GOT3 (cell line): ENCODE data around the gene SLC23A1.

ENCODE experiments used
- DNase-seq: peaks from one replicate; lab custom pipeline; 2025; ENCODE audit warnings: mixed read lengths; lab: John Stamatoyannopoulos, UW

Gene SLC23A1

DNA sequence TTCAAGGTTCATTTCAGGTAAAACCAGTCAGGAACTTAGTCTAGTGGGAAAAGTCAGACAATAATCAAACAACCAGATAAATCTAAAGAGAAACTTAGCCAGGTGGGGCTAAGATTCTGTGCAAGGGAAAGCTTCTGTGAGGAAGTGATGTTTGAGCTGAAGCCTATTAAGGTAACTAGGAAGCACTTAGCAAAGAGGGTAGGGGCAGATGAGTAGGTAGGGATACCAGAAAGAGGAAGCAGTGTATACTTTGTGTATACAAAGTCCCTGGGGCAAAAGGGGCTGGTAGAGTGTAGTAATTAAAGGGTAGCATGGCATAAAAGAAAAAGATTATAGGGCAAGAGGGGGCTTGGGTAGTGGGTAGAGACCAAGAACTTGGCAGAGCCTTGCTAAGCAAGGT is 24.4 kb upstream of the SLC23A1 start:
- DNase-seq, result no peak

DNA sequence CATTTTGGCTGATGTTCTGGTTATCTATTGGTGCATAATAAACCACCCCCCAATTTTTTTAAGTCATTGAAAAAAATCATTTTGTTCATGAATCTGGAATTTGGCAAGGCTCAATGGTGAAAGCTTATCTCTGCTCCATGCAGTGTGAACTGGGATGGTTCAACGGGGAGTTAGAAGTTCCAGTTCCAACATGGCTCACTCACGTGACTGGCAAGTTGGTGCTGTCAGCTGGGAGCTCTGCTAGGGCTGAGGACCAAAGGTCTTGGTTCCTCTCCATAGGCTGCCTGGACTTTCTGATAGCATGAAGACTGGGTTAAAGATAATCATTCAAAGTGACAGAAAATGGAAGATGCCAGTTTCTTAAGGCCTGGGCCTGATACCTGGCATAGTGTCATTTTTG is 23.9 kb upstream of the SLC23A1 start:
- DNase-seq, result no peak

DNA sequence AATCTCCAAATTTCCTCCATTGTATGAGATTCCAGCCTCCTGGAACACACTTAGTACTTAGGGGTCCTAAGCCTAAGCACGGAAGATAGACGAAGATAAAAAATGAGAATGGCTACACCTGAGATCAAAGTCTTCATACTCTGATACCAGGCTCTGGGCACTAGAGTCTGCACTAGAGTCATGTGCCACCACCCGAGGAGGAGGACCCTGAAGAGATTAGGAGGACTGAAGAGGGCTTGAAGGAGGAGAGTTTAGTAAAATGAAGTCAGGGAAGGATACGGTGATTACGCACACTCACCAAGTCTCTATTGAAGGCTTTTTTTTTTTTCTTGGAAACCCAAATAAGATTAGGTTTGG is 21.4 kb upstream of the SLC23A1 start:
- no peak for DNase-seq

DNA sequence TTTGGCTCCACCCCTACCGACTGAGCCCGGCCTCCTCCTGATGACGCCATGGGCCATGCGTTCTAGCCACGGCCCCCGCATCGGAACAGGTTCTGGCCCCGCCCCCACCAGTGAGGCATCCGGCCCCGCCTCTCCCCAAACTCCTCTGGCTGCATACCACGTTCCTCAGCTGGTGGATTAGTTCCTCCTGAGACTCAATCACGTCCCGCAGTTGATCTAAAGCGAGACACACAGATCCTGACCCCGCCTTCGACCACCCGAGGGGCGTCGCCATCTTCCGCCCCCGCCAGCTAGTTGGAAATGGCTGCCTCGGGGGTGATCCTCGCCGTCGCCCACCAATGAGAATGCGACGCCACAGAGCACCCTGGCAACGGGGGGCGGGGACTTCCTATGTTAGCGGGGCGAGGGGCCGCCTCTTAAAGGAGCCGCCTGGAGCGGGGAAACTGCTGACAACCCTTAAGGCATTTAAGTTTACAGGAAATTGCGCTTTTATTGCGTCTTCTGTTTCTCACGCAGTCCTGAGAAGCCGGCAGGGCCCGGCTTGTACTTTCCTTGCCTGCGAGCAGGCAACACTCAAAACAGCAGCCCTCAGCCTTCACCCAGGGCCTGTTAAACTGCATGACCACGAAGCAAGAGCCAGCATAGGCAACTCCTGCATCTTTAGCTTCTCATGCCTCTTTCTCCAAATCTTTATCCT is 20.8 kb upstream of the SLC23A1 start, which contains the start of gene SPATA24:
Gene SPATA24, minus strand, starts transcription at position 303 of the 697 bp plus-strand sequence. Its CDS starts 29 bp downstream, at position 274.
- DNase-seq, result peak; percentile 98

DNA sequence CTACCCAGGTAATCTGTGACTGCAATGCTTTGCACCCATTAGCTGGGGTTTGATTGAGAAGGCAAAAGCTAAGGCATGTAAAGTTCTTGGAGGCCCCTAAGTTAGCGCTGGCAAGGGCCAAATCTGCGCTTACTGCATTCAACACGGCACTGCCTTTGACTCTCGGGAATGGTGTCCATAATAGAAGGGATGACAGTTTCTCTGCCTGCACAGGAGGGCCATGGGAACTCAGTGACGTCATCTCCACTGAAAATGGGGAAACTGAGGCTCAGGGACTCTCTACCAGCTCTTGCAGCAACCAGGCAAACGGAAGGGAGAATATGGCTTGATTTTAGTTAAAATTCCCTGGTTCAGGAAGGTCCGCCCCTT is 20.3 kb upstream of the SLC23A1 start:
- DNase-seq, result no peak

DNA sequence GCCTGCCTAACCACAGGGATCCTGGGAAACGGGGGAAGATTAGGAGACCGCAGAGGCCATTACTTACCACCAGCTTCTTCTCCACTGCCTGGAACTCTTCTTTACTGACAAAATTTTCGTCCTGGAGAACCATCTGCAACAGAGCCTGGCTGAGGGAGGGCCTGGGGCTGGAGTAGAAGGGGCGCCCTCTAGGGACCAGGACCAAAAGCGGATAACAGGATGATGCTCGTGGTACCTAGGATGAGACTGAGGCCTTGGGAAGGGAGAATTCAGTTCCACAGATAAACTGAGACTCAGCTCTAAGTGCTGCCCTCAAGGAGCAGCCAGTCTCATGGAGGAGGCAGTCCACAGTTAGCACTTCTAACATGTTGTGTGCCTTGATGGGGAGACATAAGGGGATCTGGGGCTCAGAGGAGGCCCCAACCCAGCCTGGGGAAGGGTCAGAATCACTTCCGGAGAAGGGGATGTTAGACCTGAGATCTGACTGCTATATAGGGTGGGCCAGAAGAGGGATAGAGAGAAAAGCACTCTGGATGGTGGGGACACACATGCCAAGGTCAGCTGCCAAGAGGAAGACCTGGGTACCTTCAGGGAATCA is 19.6 kb upstream of the SLC23A1 start:
- DNase-seq, result no peak

DNA sequence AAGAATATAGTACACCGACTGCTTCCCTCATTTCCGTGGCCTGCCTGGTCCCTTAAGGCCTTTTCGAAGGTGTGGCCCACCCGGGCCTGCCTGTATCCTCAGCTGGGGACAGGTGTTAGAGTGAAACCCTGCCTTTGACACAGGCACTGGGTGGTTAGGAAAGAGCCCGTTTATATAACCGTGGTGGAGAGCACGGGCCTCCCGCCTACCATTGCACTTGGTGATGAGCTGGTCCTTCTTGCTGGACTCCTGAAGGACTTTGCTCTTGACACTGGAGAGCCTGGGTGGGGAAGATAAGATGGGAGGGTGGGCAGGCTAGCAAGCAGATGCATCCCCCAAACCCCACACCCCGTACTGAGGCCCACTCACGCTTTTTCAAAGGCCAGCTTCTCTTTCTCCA is 18.4 kb upstream of the SLC23A1 start:
- no peak for DNase-seq

DNA sequence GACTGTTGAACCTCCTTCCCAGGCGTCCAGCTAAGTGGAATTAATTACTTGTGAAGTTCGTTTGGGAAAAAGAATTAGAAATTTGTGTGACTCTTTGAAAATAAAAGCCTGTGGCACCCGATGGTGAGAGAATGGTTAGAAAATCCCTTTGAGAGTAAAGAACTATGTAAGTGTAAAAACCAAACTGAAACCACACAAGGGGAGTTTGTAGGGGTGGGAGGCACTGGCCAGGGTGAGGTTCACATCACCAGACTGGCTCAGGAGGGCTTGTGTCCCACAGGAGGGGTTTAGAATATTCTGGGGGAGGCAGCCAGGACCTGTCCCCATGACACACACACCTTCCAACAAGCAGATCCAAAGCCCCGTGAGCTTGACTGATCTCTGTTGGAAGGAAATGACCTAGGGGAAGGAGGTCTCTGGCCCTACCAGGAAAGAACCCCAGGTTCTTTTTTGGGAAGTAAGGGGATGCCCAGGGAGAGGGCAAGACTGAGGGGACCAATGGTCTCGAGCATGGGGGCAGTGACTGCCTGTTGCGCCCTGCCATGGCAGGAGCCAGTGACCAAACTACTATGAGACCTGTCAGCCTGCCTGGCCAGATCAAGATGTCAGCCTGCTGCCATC is 16.5 kb upstream of the SLC23A1 start:
- DNase-seq, result no peak

DNA sequence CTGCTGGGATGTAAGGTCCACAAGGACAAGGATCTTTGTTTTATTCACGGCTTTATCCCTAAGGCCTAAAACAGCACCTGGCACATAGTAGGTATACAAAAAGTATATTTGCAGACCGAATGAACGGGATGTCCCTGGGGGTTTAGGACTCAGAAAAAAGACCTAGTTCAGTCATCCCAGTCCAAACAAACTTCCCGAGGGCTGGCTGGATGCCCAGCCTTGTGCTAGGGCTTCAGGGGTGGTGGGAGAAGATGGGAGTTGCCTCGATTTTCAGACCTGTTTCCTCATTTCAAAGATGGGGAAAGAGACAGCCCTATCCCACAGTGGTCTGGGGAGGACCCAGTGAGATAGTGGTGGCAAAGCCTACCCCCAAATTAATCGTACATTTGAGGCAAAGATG is 14.8 kb upstream of the SLC23A1 start:
- DNase-seq, result no peak

DNA sequence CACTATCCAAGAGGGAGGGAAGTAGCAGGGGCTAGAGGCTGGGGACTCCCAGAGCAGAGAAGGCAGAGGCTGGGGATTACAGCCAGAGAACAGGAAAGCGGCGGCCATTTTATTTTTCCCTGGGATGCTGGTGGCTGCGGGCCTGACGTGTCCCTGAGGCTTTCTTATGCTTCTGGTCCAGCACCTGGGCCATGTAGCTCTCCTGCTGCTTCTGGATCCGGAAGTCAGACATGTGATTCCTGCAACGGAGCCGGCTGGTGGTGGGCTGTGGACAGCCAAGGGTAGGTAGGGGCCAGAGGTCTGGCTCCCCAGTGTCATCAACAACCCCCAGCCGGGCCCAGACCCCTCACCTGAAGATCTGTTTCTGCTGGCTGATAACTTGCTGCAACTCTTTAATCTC is 13.6 kb upstream of the SLC23A1 start:
- DNase-seq, result no peak

DNA sequence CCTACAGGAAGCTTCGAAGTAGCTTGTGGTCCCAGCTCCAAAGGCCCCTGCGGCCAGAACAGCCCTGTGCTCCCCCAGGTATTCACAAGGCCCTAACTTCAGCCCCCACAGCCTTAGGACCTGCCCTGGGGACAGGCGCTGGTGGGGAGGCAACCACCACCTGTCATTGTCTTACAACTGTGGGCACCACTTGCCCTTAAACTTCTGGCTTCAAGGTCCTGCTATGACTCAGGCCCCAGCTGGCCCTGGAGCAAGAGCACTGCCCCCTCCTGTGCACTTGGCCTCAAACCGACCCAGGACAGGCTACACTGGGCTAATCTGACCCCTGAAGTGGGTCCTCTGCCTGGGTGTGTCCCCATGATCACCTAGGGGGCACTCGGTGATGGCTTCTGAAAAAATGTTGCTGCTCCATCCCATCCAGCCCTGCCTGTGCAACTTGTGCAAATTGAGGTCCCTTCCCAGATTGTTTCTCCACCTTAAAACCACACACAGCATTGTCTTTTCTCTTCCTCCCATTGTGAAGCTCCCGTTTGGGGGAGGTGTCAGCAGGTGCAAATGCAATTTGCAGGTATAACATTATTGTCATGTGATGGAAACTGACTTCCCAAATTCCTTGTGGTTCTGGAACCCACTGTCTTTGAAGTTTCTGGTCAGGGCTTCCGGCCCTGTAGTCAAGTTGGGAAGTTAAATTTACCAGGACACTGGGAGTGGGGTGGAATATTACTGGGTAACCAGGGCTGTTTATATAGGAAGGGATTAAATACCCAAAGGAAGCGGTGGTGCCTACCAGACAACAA is 12.9 kb upstream of the SLC23A1 start:
- no peak for DNase-seq

DNA sequence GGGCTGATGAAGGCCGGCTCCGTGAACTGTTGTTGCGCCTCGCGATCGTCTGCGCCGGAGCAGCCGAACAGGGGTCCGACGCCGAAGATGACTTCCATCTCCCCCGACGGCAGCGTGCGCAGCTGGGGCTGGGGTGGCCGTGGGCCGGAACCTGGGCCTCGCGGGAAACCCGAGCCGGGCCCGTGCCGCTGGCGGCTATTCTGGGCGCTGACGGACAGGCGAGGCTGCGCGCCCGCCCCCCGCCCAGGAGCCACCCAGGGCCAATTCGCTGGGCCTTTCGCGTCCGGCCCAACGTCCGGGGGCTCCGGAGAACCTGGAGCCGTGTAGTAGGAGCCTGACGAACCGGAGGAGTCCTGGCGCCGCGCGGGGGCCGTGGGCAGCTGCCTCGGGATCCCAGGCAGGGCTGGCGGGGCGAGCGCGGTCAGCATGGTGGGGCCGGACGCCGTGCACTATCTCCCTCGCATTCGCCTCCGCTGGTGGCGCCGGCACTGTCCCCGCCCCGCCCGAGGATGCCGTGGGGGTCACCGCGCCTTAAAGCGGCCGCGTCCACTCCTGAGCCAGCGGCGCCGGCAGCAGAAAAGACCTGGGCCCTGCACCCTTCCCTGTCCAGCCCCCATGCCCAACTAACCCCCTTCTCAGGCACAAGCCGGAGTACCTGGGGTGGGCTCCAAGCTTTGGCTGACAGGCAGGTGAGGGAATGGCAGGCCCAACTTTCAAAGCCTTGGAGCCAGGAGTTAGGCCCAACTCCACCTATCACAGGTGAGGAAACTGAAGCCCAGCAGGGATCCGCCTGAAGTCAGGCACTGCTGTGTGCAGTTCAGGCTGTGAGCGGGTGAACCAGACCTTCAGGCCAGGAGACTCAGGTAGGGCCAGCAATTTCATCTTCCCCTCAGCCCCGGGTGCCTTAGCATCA is 11.8 kb upstream of the SLC23A1 start, which contains the start of gene PROB1:
Gene PROB1, minus strand, starts transcription at position 451 of the 913 bp plus-strand sequence. Its CDS starts 23 bp downstream, at position 428.
- no peak for DNase-seq

DNA sequence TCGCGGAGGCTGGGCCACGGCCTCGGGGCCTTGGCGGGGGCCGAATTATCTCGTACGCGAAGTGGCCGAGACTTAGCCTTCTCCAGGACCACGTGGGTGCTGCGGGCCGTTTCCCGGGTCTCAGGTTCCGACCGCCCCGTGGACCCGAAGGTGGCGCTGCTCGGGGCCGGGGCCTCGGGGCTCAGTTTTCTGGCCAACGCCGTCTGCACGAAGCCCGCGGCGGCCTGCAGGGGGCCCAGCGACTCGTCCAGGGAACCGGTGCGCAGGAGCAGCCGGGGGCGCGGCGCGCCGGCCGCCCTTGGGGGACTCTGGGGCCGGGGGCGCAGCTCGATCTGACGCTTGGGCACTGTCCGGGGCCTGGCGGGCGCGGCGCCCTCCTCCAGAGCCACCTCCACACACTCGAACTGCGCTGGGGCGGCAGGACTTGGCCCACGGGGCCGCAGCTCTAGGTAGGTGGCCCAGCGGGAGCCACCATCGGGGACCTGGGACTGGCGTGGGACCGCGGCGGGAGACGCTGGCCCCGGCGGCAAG is 11.1 kb upstream of the SLC23A1 start:
- no peak for DNase-seq

DNA sequence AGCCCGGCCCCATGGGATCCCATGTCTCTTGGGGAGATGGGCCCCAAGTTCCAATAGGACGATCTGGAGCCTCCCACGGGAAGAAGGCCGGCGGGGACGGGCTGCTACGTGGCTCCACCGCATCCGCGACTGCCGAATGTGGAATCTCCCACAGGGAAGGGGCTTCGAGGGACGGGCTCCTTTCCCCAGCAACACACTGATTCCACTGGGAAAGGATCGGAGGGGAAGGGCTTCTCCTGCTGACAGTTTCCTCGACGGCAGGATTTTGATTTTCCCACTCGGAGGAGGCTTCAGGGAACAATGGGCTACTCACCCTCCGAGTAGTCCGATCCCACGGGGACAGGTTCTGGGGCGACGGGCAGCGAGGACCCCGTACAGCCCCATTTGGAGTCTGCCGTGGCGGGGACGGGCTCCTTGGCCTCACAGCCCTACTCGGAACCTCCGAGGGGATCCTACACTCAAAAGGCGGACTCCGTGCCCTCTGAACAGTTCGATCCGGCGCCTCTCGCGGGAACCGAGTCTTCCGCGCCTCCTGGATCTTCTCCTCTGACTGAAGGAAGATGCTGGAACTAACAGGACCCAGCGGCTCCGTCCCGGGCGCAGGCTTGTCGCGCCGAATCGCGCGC is 10.5 kb upstream of the SLC23A1 start:
- DNase-seq, result no peak

DNA sequence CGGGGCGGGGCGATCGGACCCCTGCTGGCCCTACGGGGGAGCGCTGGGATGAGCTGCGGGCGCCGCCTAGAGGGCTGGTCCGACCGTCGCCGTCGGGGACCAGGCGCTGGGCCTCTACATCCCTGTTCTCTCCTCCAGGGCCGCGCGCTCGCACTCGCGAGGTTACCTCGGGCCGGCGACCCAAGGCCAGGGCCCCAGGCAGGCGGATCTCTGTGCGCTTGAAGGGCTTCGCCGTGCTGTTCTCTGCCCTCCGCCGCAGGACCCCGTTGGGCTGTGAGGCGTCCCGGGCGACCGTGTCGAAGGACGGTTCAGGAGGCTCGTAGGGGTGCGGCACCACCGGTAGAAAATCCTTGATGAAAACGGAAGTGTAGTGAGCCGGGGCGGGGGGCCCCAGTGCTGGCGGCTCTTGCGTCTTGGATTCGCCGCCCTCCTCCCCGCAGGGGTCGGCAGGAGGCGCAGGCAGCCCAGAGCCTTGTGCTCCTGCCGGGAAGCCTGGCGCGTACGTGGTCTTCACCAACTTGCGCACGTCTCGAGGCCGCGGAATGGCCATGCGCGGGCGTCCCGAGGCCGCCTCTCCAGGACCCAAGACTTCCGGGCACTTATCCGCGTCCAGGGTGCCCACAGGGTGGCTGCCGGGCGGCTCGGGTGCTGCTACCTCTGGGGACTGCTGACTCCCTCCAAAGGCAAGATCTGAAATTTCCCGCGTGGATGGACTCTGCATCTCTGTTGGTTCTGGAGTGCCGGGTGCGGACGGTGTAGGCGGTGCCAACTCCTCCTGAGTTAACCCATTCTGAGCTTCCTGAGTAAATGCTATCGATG is 9.8 kb upstream of the SLC23A1 start:
- DNase-seq, result no peak

DNA sequence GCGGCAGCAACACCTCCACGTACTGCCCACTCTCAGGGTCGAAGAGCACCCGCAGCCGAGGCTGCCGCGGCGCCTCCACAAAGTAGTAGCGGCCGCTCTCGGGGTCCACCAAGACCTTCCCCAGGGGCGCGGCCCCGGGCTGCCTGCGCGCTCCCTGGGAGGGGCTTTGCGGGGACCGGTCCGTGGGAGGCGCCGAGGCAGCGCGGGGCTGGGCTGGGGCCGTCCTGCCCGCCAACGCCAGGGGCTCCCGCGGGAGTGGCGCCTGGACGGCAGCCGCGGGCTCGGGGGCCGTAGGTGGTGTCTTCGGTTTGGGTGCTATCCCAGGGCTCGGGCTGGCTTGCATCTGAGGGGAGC is 9.2 kb upstream of the SLC23A1 start:
- DNase-seq, result no peak

DNA sequence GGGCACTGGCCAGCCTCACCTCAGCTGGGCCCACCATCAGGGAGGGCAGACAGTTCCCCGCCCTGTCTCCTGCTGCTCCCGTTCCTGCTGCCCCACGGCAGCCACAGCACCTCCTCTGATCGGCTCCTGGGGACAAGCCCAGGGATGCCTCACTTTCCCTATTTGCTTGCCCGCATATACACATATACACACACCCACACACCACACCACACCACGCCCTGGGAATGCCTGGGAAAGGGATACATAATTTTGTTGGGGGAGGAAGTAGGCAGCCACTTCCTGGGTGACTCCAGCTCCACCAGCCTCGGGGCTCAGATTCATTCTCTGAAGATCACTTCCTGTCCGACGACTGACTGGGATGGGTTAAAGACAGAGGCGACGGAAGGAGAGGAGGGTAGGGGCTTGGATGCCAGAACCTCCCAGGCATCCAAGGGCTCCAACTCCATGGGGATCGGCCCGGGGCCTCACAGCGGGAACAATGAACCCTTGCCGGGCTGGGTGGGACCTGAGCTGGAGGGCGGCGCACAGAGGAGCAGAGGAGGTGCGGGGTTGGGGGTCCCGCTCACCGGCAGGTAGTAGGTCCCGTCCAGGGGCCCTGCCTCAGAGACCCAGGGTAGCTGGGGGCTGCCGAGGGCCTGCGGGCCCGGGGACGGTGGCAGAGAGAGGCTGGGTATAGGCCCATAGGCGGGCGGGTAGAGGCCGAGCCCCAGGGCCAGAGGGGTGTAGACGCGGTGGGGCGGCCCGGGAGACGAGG is 8.7 kb upstream of the SLC23A1 start:
- DNase-seq, result no peak

DNA sequence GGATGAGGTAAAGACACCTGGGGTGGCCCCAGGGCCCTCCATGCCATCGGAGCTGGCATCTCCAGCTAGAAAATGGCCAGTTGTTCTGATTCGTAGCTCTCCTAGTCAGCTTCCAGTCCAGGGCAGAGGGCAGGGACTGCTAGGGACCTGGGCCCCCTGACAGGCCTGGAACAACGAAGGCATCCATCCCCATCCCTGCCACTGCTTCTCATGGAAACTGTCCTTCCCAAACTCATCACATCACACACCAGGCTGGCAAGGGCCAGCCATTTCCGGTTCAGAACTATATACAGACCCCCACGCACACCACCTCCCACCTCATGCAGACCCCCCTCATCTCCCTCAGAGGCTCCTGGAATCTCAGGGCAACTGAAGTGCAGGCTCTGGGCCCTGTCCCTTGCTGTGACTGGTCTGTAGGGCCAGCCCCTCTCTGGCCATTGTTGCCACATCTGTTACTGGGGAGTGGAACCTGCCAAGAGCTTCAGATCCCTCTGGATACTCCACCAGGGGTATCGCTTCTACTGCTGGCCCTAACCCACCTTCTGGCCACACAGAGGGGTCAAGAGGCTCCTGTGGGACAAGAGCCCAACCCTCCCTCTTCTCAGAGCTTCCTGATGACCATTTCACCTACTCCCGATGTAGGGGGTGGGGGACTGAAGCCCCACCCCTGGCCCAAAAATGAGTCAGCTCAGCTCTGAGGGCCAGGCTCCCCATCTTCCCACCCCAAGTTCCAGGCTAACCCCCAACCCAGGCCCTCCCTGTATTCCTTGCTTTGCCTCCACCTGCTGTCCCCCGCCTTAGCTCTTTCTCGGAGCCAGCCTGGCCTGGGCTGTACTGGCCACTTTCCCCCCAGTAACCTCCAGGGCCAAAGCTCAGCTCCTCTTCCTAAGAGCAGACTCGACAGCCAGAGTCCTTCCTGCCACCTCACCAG is 7.8 kb upstream of the SLC23A1 start:
- no peak for DNase-seq
